Peyer's patch (tissue), 4 donors: ENCODE data around the gene SPN. TPM values are rescaled to one million over a fixed set of nuclear protein-coding genes. Genes with fewer than 3 reads are reported as not detected.

Experiments
- DNase-seq, 3 donors: peaks; one replicate each; pipeline ENCODE4 v3.0.0-alpha.2; 2017 to 2019
- H3K27ac ChIP-seq, 4 donors: fragments of 200-600 bp; sonication (generic); one replicate each; pipeline ENCODE4 v1.5.1; 2016 to 2019
- H3K27me3 ChIP-seq, 2 donors: fragments of 200-600 bp; sonication (generic); one replicate each; pipeline ENCODE4 v1.5.1; 2019
- H3K36me3 ChIP-seq, 3 donors: fragments of 200-600 bp; sonication (generic); one replicate each; pipeline ENCODE4 v1.5.1; 2016 to 2019
- H3K4me1 ChIP-seq, 4 donors: fragments of 200-600 bp; sonication (generic); one replicate each; pipeline ENCODE4 v1.5.1; 2016 to 2019
- H3K4me3 ChIP-seq, 4 donors: fragments of 200-600 bp; sonication (generic); 1 replicate in 3 of 4; 2 replicates in 1 of 4; pipeline ENCODE4 v1.5.1; 2016 to 2019; ENCODE audit warnings: mild to moderate bottlenecking in 1 of 4
- H3K9me3 ChIP-seq, 4 donors: fragments of 200-600 bp; sonication (generic); one replicate each; pipeline ENCODE4 v1.5.1; 2016 to 2019; ENCODE audit warnings: mild to moderate bottlenecking in 1 of 4
- POLR2A ChIP-seq, 2 donors: fragments of 450-650 bp; IDR thresholded peaks; one replicate each; pipeline ENCODE4 v1.5.1; 2017; ENCODE audit warnings: antibody characterized with exemption in 2 of 2, mild to moderate bottlenecking in 2 of 2, moderate library complexity in 2 of 2
- total RNA-seq, 4 donors: library from RNA; depleted of rRNA; stranded (reverse); fragments of >200 nt; gene quantifications; one replicate each; pipeline ENCODE4 v1.1.0, GENCODE V29; 2016
- TF ChIP-seq, protein P1 (sequence below), 6 experiments: fragments of 450-650 bp in 4 of 6; fragments of 200-600 bp in 2 of 6; sonication (generic) in 1 of 6; IDR thresholded peaks; one replicate each; pipeline ENCODE4 v1.5.1; 2017 to 2019; ENCODE audit warnings: antibody characterized with exemption in 6 of 6, mild to moderate bottlenecking in 3 of 6, moderate library complexity in 1 of 6

The SPN gene
- total RNA-seq, 4 donors from 2014 or later: 2.5 to 14.0 (median 2.8) TPM

DNA sequence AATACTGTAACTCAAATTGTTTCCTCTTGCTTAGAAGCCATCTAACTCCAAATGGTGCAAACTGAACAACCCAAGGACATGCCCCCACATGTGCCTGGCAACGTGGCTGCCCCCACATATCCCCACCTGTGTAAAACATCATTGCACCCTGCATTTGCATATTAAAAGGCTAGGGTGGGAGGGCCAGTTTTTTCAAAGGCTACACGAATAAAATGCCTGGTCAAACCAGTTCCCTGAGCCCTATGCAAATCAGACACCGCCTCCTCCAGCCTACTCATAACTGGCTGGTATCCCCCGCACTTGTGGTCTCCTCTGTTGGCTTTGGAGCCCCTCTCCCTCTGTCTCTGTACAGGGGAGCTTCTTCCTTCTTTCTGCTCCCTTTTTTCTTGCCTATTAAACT, 56.0 kb downstream of the SPN start:
- no peak for TF ChIP-seq POLR2A (IDR thresholded peaks at IDR 0.05)
- TF ChIP-seq, protein P1, sequence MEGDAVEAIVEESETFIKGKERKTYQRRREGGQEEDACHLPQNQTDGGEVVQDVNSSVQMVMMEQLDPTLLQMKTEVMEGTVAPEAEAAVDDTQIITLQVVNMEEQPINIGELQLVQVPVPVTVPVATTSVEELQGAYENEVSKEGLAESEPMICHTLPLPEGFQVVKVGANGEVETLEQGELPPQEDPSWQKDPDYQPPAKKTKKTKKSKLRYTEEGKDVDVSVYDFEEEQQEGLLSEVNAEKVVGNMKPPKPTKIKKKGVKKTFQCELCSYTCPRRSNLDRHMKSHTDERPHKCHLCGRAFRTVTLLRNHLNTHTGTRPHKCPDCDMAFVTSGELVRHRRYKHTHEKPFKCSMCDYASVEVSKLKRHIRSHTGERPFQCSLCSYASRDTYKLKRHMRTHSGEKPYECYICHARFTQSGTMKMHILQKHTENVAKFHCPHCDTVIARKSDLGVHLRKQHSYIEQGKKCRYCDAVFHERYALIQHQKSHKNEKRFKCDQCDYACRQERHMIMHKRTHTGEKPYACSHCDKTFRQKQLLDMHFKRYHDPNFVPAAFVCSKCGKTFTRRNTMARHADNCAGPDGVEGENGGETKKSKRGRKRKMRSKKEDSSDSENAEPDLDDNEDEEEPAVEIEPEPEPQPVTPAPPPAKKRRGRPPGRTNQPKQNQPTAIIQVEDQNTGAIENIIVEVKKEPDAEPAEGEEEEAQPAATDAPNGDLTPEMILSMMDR (IDR thresholded peaks at IDR 0.05): no peak
- H3K27ac ChIP-seq: no peak overlapping the region
- no peaks in the 10 kb centered on the region for H3K4me1 ChIP-seq

More for the DNA sequence above, 56.0 kb downstream of the SPN start:
- Histone ChIP-seq H3K4me3 (no peak overlapping the region), H3K27me3 (no peaks in the 10 kb centered on the region), H3K36me3 (no peaks in the 10 kb centered on the region), H3K9me3 (no peaks in the 10 kb centered on the region)
- DNase-seq: no peak

Other genes starting within 250 kb of the SPN start
- gene BOLA2, start 208.9 kb upstream of the SPN start, total RNA-seq: 10 to 100 TPM; 14.0 to 35.4 (median 24.0) TPM
- gene SLX1B, start 208.7 kb upstream of the SPN start, total RNA-seq: 10 to 100 TPM; 23.1 to 95.5 (median 36.5) TPM
- 100 to 1,000 TPM in 3 of 4 donors, 10 to 100 TPM in 1; 68.5 to 158 (median 121) TPM for gene SULT1A4, start 203.3 kb upstream of the SPN start, total RNA-seq
- gene NPIPB12, start 156.8 kb upstream of the SPN start, total RNA-seq: 100 to 1,000 TPM in 3 of 4 donors, 10 to 100 TPM in 1; 97.7 to 307 (median 168) TPM
- 10 to 100 TPM; 40.4 to 96.3 (median 47.4) TPM for gene QPRT, start 15.9 kb downstream of the SPN start, total RNA-seq
- gene C16orf54, start 82.7 kb downstream of the SPN start, total RNA-seq: 1 to 10 TPM; 2.2 to 9.9 (median 3.6) TPM
- 100 to 1,000 TPM in 3 of 4 donors, 1 to 10 TPM in 1; 9.9 to 585 (median 158) TPM for gene ZG16, start 115.0 kb downstream of the SPN start, total RNA-seq
- gene KIF22, start 127.5 kb downstream of the SPN start, total RNA-seq: 100 to 1,000 TPM in 2 of 4 donors, 10 to 100 TPM in 2; 31.9 to 157 (median 72.8) TPM
- 100 to 1,000 TPM; 124 to 208 (median 135) TPM for gene MAZ, start 143.3 kb downstream of the SPN start, total RNA-seq
- 1 to 10 TPM in 2 of 4 donors, under 1 TPM in 1, not detected in 1; 0.95 to 3.3 (median 2.5) TPM for gene PRRT2, start 148.9 kb downstream of the SPN start, total RNA-seq
- gene PAGR1, start 152.9 kb downstream of the SPN start, total RNA-seq: 10 to 100 TPM; 39.5 to 50.3 (median 48.3) TPM
- 100 to 1,000 TPM; 222 to 709 (median 645) TPM for gene MVP, start 157.2 kb downstream of the SPN start, total RNA-seq
- gene CDIPT, start 200.0 kb downstream of the SPN start, total RNA-seq: 100 to 1,000 TPM in 1 of 4 donors, 10 to 100 TPM in 3; 39.6 to 122 (median 91.2) TPM
- gene SEZ6L2, start 236.3 kb downstream of the SPN start, total RNA-seq: 10 to 100 TPM in 2 of 4 donors, 1 to 10 TPM in 2; 1.7 to 14.2 (median 10.6) TPM
- under 1 TPM in 1 of 4 donors, not detected in 3; 0.53 TPM for gene ASPHD1, start 237.2 kb downstream of the SPN start, total RNA-seq